Neural cell (in vitro differentiated cells): ENCODE data around the gene MAML2. TPM values are rescaled to one million over a fixed set of nuclear protein-coding genes. Genes with fewer than 3 reads are reported as not detected.

ENCODE experiments used
- H2AFZ ChIP-seq: fragments of 200-600, 300-800 bp; sonication (generic), shearing (Covaris generic); 2 replicates; pipeline ENCODE4 v1.6.0; 2014; ENCODE audit warnings: low read depth, mild to moderate bottlenecking, antibody characterized with exemption, low read length, moderate library complexity
- H3F3A ChIP-seq: fragments of 200-600 bp; shearing (Covaris generic); 2 replicates; pipeline ENCODE4 v1.6.1; 2016; ENCODE audit warnings: mild to moderate bottlenecking, moderate library complexity, mixed read lengths, antibody characterized with exemption, low read length; ENCODE audit not compliant: insufficient read depth, poor library complexity, severe bottlenecking
- H3K27ac ChIP-seq: fragments of 200-600, 300-800 bp; sonication (generic), shearing (Covaris generic); 2 replicates; pipeline ENCODE4 v1.5.1; 2014; ENCODE audit warnings: mild to moderate bottlenecking, low read length, moderate library complexity
- H3K27me3 ChIP-seq: fragments of 300-800, 200-600 bp; sonication (generic), shearing (Covaris generic); 2 replicates; pipeline ENCODE4 v1.6.0; 2014; ENCODE audit warnings: mild to moderate bottlenecking, low read depth, low read length, moderate library complexity; ENCODE audit not compliant: insufficient read depth
- H3K36me3 ChIP-seq: fragments of 300-800, 200-600 bp; sonication (generic), shearing (Covaris generic); 2 replicates; pipeline ENCODE4 v1.5.1; 2014; ENCODE audit warnings: mild to moderate bottlenecking, antibody characterized with exemption, low read length, moderate library complexity; ENCODE audit not compliant: insufficient read depth
- H3K4me2 ChIP-seq: fragments of 300-800, 200-600 bp; sonication (generic), shearing (Covaris generic); 2 replicates; pipeline ENCODE4 v1.6.0; 2014; ENCODE audit warnings: mild to moderate bottlenecking, low read length
- H3K4me3 ChIP-seq: fragments of 300-800, 200-600 bp; sonication (generic), shearing (Covaris generic); 2 replicates; pipeline ENCODE4 v1.5.1; 2014; ENCODE audit warnings: mild to moderate bottlenecking, low read length, moderate library complexity
- H3K79me2 ChIP-seq: fragments of 200-600 bp; shearing (Covaris generic); replicated peaks from 2 replicates; pipeline ENCODE4 v1.6.0; 2014; ENCODE audit warnings: mild to moderate bottlenecking, low read length, moderate library complexity; ENCODE audit not compliant: insufficient read depth
- H3K9ac ChIP-seq: fragments of 300-800, 200-600 bp; sonication (generic), shearing (Covaris generic); 2 replicates; pipeline ENCODE4 v1.6.1; 2016; ENCODE audit warnings: mild to moderate bottlenecking, low read length, mixed read lengths
- H3K9me2 ChIP-seq: fragments of 200-600 bp; shearing (Covaris generic); 2 replicates; pipeline ENCODE4 v1.6.1; 2016; ENCODE audit warnings: mild to moderate bottlenecking, low read length, mixed read lengths; ENCODE audit not compliant: insufficient read depth
- H3K9me3 ChIP-seq: fragments of 200-600, 300-800 bp; sonication (generic), shearing (Covaris generic); 2 replicates; pipeline ENCODE4 v1.6.1; 2016; ENCODE audit warnings: mild to moderate bottlenecking, mixed run types, low read length, moderate library complexity, mixed read lengths
- H4K20me1 ChIP-seq: fragments of 200-600 bp; shearing (Covaris generic); 2 replicates; pipeline ENCODE4 v1.6.1; 2016; ENCODE audit warnings: mild to moderate bottlenecking, mixed run types; ENCODE audit not compliant: insufficient read depth
- EP300 ChIP-seq: fragments of 450-650 bp; conservative IDR thresholded peaks from 2 replicates; pipeline ENCODE4 v1.6.1; 2014; ENCODE audit warnings: antibody characterized with exemption, mild to moderate bottlenecking, moderate library complexity; ENCODE audit not compliant: poor library complexity, severe bottlenecking
- EZH2 ChIP-seq: fragments of 200-600, 300-800 bp; shearing (Covaris generic), sonication (generic); IDR thresholded peaks from 2 replicates; pipeline ENCODE4 v1.6.1; 2014; ENCODE audit warnings: antibody characterized with exemption, low read length, borderline replicate concordance, mild to moderate bottlenecking; ENCODE audit not compliant: insufficient read depth, poor library complexity, severe bottlenecking
- MXI1 ChIP-seq: fragments of 450-650 bp; conservative IDR thresholded peaks from 2 replicates; pipeline ENCODE4 v1.6.1; 2014; ENCODE audit warnings: antibody characterized with exemption, mild to moderate bottlenecking; ENCODE audit not compliant: poor library complexity, severe bottlenecking
- POLR2AphosphoS5 ChIP-seq: IDR thresholded peaks from 2 replicates; pipeline ENCODE4 v1.6.1; 2012
- RAD21 ChIP-seq: fragments of 450-650 bp; conservative IDR thresholded peaks from 2 replicates; pipeline ENCODE4 v1.6.1; 2014; ENCODE audit warnings: antibody characterized with exemption, mild to moderate bottlenecking, moderate library complexity
- REST ChIP-seq: IDR thresholded peaks from 2 replicates; pipeline ENCODE4 v1.6.1; 2012; ENCODE audit warnings: borderline replicate concordance
- SMC3 ChIP-seq: fragments of 450-650 bp; conservative IDR thresholded peaks from 2 replicates; pipeline ENCODE4 v1.6.1; 2014; ENCODE audit warnings: antibody characterized with exemption, mild to moderate bottlenecking, moderate library complexity; ENCODE audit not compliant: poor library complexity
- TAF1 ChIP-seq: IDR thresholded peaks from 2 replicates; pipeline ENCODE4 v1.6.1; 2012; ENCODE audit warnings: low read depth
- polyA plus RNA-seq: library from polyadenylated mRNA; depleted of rRNA; stranded (reverse); fragments of >200 nt; gene quantifications from 2 replicates; pipeline ENCODE4 v1.2.3, GENCODE V29; 2014
- TF ChIP-seq, protein P1 (sequence below): fragments of 450-650 bp; IDR thresholded peaks from 2 replicates; pipeline ENCODE4 v1.5.1; 2014; ENCODE audit warnings: antibody characterized with exemption, mild to moderate bottlenecking, moderate library complexity; ENCODE audit not compliant: poor library complexity, severe bottlenecking

MAML2 gene
- polyA plus RNA-seq, 1 donor from 2014 or later = 3.6 TPM

DNA sequence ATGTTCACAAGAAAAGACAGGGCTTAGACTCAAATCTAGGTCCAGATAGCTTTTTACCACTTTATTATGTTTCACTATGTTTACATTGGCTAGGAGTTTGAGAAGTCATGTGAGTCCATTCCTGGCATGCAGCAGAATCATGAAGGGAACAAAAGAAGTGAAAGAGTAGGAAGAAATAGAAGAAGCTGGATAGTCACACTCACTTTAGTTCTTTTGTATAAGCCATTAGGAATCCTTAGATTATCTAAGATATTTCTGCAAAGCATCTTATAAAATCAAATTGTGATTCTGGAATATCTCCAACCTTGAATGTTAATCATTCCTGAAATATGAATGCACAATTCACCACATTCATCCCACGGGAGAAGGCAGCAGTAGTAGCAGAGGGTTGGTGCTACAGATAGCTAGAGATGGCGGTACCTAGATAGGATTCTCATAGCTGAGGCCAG is 31.9 kb downstream of the MAML2 start:
- TF ChIP-seq REST (no peak), POLR2AphosphoS5 (no peak), SMC3 (no peak), MXI1 (no peak), TAF1 (no peak), EZH2 (no peak), EP300 (no peak), RAD21 (no peak)
- TF ChIP-seq, protein P1, sequence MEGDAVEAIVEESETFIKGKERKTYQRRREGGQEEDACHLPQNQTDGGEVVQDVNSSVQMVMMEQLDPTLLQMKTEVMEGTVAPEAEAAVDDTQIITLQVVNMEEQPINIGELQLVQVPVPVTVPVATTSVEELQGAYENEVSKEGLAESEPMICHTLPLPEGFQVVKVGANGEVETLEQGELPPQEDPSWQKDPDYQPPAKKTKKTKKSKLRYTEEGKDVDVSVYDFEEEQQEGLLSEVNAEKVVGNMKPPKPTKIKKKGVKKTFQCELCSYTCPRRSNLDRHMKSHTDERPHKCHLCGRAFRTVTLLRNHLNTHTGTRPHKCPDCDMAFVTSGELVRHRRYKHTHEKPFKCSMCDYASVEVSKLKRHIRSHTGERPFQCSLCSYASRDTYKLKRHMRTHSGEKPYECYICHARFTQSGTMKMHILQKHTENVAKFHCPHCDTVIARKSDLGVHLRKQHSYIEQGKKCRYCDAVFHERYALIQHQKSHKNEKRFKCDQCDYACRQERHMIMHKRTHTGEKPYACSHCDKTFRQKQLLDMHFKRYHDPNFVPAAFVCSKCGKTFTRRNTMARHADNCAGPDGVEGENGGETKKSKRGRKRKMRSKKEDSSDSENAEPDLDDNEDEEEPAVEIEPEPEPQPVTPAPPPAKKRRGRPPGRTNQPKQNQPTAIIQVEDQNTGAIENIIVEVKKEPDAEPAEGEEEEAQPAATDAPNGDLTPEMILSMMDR = no peak
- no peak overlapping the region for H3K4me2 ChIP-seq
- no peak overlapping the region for H2AFZ ChIP-seq
- no peaks in the 10 kb centered on the region for H3K9me2 ChIP-seq
- no peaks in the 10 kb centered on the region for H4K20me1 ChIP-seq
- no peak overlapping the region for H3K4me3 ChIP-seq
- no peaks in the 10 kb centered on the region for H3K79me2 ChIP-seq
- peaks cover 6% of the 10 kb centered on the region for H3F3A ChIP-seq
- H3K27ac ChIP-seq = no peak overlapping the region
- H3K9me3 ChIP-seq = no peaks in the 10 kb centered on the region
- H3K36me3 ChIP-seq = no peaks in the 10 kb centered on the region
- H3K9ac ChIP-seq = no peak overlapping the region
- no peaks in the 10 kb centered on the region for H3K27me3 ChIP-seq

GRCh38 chr11:96310236-96310635 is 32.8 kb downstream of the MAML2 start:
- H3K27me3 ChIP-seq = no peaks in the 10 kb centered on the region
- no peak overlapping the region for H3K9ac ChIP-seq
- no peaks in the 10 kb centered on the region for H4K20me1 ChIP-seq
- no peak overlapping the region for H3K27ac ChIP-seq
- TF ChIP-seq EP300 (no peak), SMC3 (no peak), TAF1 (no peak), POLR2AphosphoS5 (no peak), EZH2 (no peak), MXI1 (no peak), REST (no peak), RAD21 (no peak)
- TF ChIP-seq, protein P1 = no peak
- peaks cover 6% of the 10 kb centered on the region for H3F3A ChIP-seq
- H2AFZ ChIP-seq = no peak overlapping the region
- H3K9me2 ChIP-seq = no peaks in the 10 kb centered on the region
- no peak overlapping the region for H3K4me2 ChIP-seq
- no peaks in the 10 kb centered on the region for H3K36me3 ChIP-seq
- H3K4me3 ChIP-seq = no peak overlapping the region
- no peaks in the 10 kb centered on the region for H3K9me3 ChIP-seq
- no peaks in the 10 kb centered on the region for H3K79me2 ChIP-seq
